HEK293 (cell line): ENCODE measurements around the gene ARHGAP26.

ENCODE experiments used
- CTCF ChIA-PET: fragments of 350-600 bp; formaldehyde crosslinking; extraction: SDS; loops from one replicate; lab custom pipeline; 2021; ENCODE audit warnings: antibody characterized with exemption; lab: Yijun Ruan, JAX
- POLR2A ChIA-PET: fragments of 300-600 bp; formaldehyde crosslinking; extraction: SDS; loops from one replicate; lab custom pipeline; 2020; ENCODE audit warnings: antibody characterized with exemption, inconsistent platforms; lab: Yijun Ruan, JAX
- H3K27ac ChIP-seq: fragments of 200-500 bp; sonication (Bioruptor generic); 2 replicates; pipeline ENCODE4 v1.5.1; 2014; ENCODE audit warnings: low read depth, low read length, control low read depth, inconsistent platforms; ENCODE audit errors: extremely low read depth
- H3K36me3 ChIP-seq, 2 experiments: fragments of 200-500 bp in 1 of 2; sonication (Bioruptor generic) in 1 of 2; 1 replicate in 1 of 2; 2 replicates in 1 of 2; pipeline ENCODE4 v1.5.1; 2014 to 2017; ENCODE audit warnings: inconsistent platforms in 2 of 2, low read length in 2 of 2; ENCODE audit not compliant: control insufficient read depth in 2 of 2, insufficient read depth in 1 of 2
- H3K4me1 ChIP-seq: fragments of 200-500 bp; sonication (Bioruptor generic); 2 replicates; pipeline ENCODE4 v1.5.1; 2014; ENCODE audit warnings: mild to moderate bottlenecking, low read length, inconsistent platforms; ENCODE audit not compliant: control insufficient read depth, insufficient read depth
- H3K4me3 ChIP-seq: 2 replicates; pipeline ENCODE4 v1.5.1; 2011; ENCODE audit warnings: low read depth, mild to moderate bottlenecking, control low read depth, low read length, moderate library complexity
- H3K9me3 ChIP-seq: fragments of 200-500 bp; sonication (Bioruptor generic); 2 replicates; pipeline ENCODE4 v1.5.1; 2014; ENCODE audit warnings: low read depth, low read length, inconsistent platforms; ENCODE audit not compliant: control insufficient read depth, insufficient read depth
- EGR2 ChIP-seq: fragments of 450-650 bp; formaldehyde crosslinking; IDR thresholded peaks from 2 replicates; pipeline ENCODE4 v1.5.1; 2016; ENCODE audit warnings: low read depth, missing biosample characterization, missing genetic modification characterization
- OSR2 ChIP-seq: fragments of 450-650 bp; formaldehyde crosslinking; IDR thresholded peaks from 2 replicates; pipeline ENCODE4 v1.5.1; 2016; ENCODE audit warnings: missing biosample characterization, missing genetic modification characterization
- OVOL3 ChIP-seq: fragments of 450-650 bp; formaldehyde crosslinking; IDR thresholded peaks from 2 replicates; pipeline ENCODE4 v1.5.1; 2016; ENCODE audit warnings: missing biosample characterization, missing genetic modification characterization
- REPIN1 ChIP-seq: fragments of 450-650 bp; formaldehyde crosslinking; IDR thresholded peaks from 2 replicates; pipeline ENCODE4 v1.5.1; 2017; ENCODE audit warnings: missing biosample characterization, missing genetic modification characterization, low read depth
- ZBTB21 ChIP-seq: fragments of 450-650 bp; formaldehyde crosslinking; IDR thresholded peaks from 2 replicates; pipeline ENCODE4 v1.5.1; 2017; ENCODE audit warnings: missing biosample characterization, missing genetic modification characterization
- ZFP3 ChIP-seq: fragments of 450-650 bp; formaldehyde crosslinking; IDR thresholded peaks from 2 replicates; pipeline ENCODE4 v1.5.1; 2016; ENCODE audit warnings: low read depth, missing biosample characterization, missing genetic modification characterization
- ZNF239 ChIP-seq: fragments of 450-650 bp; formaldehyde crosslinking; IDR thresholded peaks from 2 replicates; pipeline ENCODE4 v1.5.1; 2016; ENCODE audit warnings: missing biosample characterization, missing genetic modification characterization
- ZNF24 ChIP-seq: fragments of 450-650 bp; formaldehyde crosslinking; IDR thresholded peaks from 2 replicates; pipeline ENCODE4 v1.5.1; 2016; ENCODE audit warnings: missing biosample characterization, missing genetic modification characterization
- ZNF362 ChIP-seq: fragments of 450-650 bp; formaldehyde crosslinking; IDR thresholded peaks from 2 replicates; pipeline ENCODE4 v1.5.1; 2016; ENCODE audit warnings: missing biosample characterization, missing genetic modification characterization
- ZNF510 ChIP-seq: fragments of 450-650 bp; formaldehyde crosslinking; IDR thresholded peaks from 2 replicates; pipeline ENCODE4 v1.5.1; 2018; ENCODE audit warnings: mild to moderate bottlenecking, missing genetic modification characterization, missing biosample characterization; ENCODE audit not compliant: insufficient replicate concordance
- ZNF514 ChIP-seq: fragments of 450-650 bp; formaldehyde crosslinking; IDR thresholded peaks from 2 replicates; pipeline ENCODE4 v1.5.1; 2016; ENCODE audit warnings: missing biosample characterization, missing genetic modification characterization
- ZNF518A ChIP-seq: fragments of 450-650 bp; formaldehyde crosslinking; conservative IDR thresholded peaks from 2 replicates; pipeline ENCODE4 v1.5.1; 2016; ENCODE audit warnings: low read depth, missing biosample characterization, missing genetic modification characterization
- ZNF621 ChIP-seq: fragments of 450-650 bp; formaldehyde crosslinking; IDR thresholded peaks from 2 replicates; pipeline ENCODE4 v1.5.1; 2017; ENCODE audit warnings: missing biosample characterization, missing genetic modification characterization
- ZNF792 ChIP-seq: fragments of 450-650 bp; formaldehyde crosslinking; IDR thresholded peaks from 2 replicates; pipeline ENCODE4 v1.5.1; 2016; ENCODE audit warnings: missing biosample characterization, missing genetic modification characterization
- ZNF843 ChIP-seq: fragments of 450-650 bp; formaldehyde crosslinking; IDR thresholded peaks from 2 replicates; pipeline ENCODE4 v1.5.1; 2016; ENCODE audit warnings: missing biosample characterization, missing genetic modification characterization
- TF ChIP-seq, protein P1 (sequence below): fragments of 450-650 bp; formaldehyde crosslinking; IDR thresholded peaks from 2 replicates; pipeline ENCODE4 v1.5.1; 2016; ENCODE audit warnings: missing biosample characterization, missing genetic modification characterization

The ARHGAP26 gene

DNA sequence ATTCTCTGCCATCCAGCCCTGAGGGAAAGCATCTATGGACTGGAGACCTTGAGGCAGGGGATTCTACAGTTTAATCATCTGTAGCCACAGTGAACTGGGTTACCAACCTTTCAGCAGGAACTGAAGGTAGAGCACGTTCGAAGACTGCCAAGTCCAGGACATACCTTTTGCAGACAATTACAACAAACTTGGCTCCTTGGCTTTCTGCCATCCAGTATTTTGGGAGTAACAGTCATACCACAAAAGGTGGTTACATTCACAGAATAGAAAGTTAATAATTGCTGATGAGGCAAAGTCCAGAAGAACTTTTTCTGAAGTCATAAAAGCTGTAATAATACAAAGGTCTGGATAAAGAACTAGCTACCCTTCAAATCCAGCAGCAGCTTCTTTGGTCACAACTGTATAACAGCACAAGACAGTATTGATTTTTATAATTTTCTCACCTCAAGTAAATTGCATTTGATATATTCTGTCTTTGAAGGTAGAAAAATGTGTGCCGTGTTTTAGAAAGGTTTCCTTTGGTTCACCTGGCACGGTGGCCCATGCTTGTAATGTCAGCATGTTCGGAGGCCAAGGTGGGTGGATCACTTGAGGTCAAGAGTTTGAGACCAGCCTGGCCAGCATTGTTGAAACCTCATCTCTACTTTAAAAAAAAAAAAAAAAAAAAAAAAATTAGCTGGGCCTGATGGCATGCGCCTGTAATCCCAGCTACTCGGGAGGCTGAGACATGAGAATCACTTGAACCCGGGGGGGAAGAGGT is 396.7 kb downstream of the ARHGAP26 start:
- CTCF ChIA-PET = no interaction called here
- TF ChIP-seq ZNF362 (tag by site-specific recombination) = 0 out of 2 replicates have a peak, but pooled peaks have one; percentile 43
- no peak for TF ChIP-seq ZNF514 (tag by site-specific recombination)
- no peak for TF ChIP-seq ZNF510 (tag by site-specific recombination)
- Histone ChIP-seq H3K4me1 (no peaks in the 10 kb centered on the region), H3K9me3 (no peaks in the 10 kb centered on the region), H3K36me3 (no peaks in the 10 kb centered on the region), H3K27ac (no peak overlapping the region), H3K4me3 (no peak overlapping the region)
- POLR2A ChIA-PET = no interaction called here

DNA sequence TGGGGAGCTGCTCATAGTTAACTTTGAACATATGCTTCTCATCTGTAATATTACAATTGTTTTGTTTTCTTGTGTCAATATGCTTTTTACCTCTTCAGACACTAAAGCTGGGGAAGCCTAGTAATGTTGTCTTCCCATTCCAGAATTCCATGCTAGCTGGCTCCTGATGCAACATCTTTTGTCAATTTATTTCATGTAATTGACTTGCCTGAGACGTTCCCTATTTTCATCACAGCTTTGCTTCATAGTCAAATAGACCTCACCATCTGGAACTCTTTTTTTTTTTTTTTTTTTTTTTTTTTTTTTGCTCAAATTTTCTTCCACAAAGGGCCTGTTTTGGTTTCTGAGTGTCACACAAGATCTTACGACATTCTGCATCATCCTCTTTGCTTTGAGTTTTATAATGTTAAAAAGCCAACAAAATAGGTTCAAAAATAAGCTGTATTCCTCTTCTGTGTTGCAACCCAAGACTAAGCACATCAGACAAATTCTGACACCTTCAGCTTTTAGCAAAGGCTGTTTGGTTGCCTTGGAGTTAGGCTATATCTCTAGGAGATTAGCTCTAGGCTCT is 398.1 kb downstream of the ARHGAP26 start:
- POLR2A ChIA-PET = no interaction called here
- Histone ChIP-seq H3K27ac (no peak overlapping the region), H3K4me1 (no peaks in the 10 kb centered on the region)

GRCh38 chr5:143168921-143169810 is 399.0 kb downstream of the ARHGAP26 start:
- Histone ChIP-seq H3K36me3 (no peaks in the 10 kb centered on the region), H3K27ac (no peak overlapping the region), H3K4me1 (no peaks in the 10 kb centered on the region), H3K9me3 (no peaks in the 10 kb centered on the region), H3K4me3 (no peak overlapping the region)
- CTCF ChIA-PET = interaction anchor here (0.7 kb wide), 1 partner anchor 44 kb away, joined by 3 read pairs; no protein-coding TSS in a partner anchor
- POLR2A ChIA-PET = no interaction called here
- TF ChIP-seq ZNF792 (no peak), ZFP3 (no peak), ZNF24 (tag by site-specific recombination) (no peak), ZBTB21 (tag by site-specific recombination) (no peak), ZNF621 (tag by site-specific recombination) (no peak), OSR2 (tag by site-specific recombination) (no peak), ZNF843 (tag by site-specific recombination) (no peak), ZNF518A (tag by site-specific recombination) (no peak)

More for the DNA sequence above, 398.1 kb downstream of the ARHGAP26 start:
- Histone ChIP-seq H3K36me3 (no peaks in the 10 kb centered on the region), H3K4me3 (no peak overlapping the region), H3K9me3 (no peaks in the 10 kb centered on the region)
- CTCF ChIA-PET = interaction anchor here (0.7 kb wide), 2 partner anchors 27 to 45 kb away, joined by 3 read pairs; no protein-coding TSS in a partner anchor
- TF ChIP-seq REPIN1 (tag by site-specific recombination) (no peak), OVOL3 (tag by site-specific recombination) (no peak), ZFP3 (no peak), ZNF239 (tag by site-specific recombination) (no peak), ZNF362 (tag by site-specific recombination) (peak; percentile 59; the same call in 1 of the 2 replicates), EGR2 (tag by site-specific recombination) (no peak)
- TF ChIP-seq, protein P1, sequence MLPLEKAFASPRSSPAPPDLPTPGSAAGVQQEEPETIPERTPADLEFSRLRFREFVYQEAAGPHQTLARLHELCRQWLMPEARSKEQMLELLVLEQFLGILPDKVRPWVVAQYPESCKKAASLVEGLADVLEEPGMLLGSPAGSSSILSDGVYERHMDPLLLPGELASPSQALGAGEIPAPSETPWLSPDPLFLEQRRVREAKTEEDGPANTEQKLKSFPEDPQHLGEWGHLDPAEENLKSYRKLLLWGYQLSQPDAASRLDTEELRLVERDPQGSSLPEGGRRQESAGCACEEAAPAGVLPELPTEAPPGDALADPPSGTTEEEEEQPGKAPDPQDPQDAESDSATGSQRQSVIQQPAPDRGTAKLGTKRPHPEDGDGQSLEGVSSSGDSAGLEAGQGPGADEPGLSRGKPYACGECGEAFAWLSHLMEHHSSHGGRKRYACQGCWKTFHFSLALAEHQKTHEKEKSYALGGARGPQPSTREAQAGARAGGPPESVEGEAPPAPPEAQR (tag by site-specific recombination) = no peak
